BLaER1 treated with 17β-estradiol and CSF1 and Interleukin-3, amounts not matched to agents 10 nM and 100 nM (cell line): ENCODE results near the gene CPLX1.
"Not testable (repeated sequence)": the region's sequence is repeated elsewhere in the genome, so short reads cannot be mapped to it uniquely, and the experiment has no call there.

ENCODE experiments used
- H3K27ac ChIP-seq, 11 experiments: shearing (Covaris generic); formaldehyde crosslinking; 2 replicates each; pipeline ENCODE4 v1.8.1; 2022
- H3K27me3 ChIP-seq, 11 experiments: shearing (Covaris generic); formaldehyde crosslinking; 2 replicates each; pipeline ENCODE4 v1.8.1; 2022
- H3K36me3 ChIP-seq, 11 experiments: shearing (Covaris generic); formaldehyde crosslinking; 2 replicates each; pipeline ENCODE4 v1.8.1; 2022
- H3K4me1 ChIP-seq, 10 experiments: shearing (Covaris generic); formaldehyde crosslinking; 2 replicates each; pipeline ENCODE4 v1.8.1; 2022
- H3K4me2 ChIP-seq, 11 experiments: shearing (Covaris generic); formaldehyde crosslinking; 2 replicates each; pipeline ENCODE4 v1.8.1; 2022
- H3K4me3 ChIP-seq, 10 experiments: shearing (Covaris generic); formaldehyde crosslinking; 2 replicates each; pipeline ENCODE4 v1.8.1; 2022
- H3K9ac ChIP-seq, 11 experiments: shearing (Covaris generic); formaldehyde crosslinking; 2 replicates each; pipeline ENCODE4 v1.8.1; 2022
- H3K9me3 ChIP-seq, 11 experiments: shearing (Covaris generic); formaldehyde crosslinking; replicated peaks in 1 of 11; 2 replicates each; pipeline ENCODE4 v1.8.1; 2022
- H4K20me1 ChIP-seq, 11 experiments: shearing (Covaris generic); formaldehyde crosslinking; 2 replicates each; pipeline ENCODE4 v1.8.1; 2022
- Cebpa-rat ChIP-seq, 11 experiments: shearing (Covaris generic); IDR thresholded peaks; 2 replicates each; pipeline ENCODE4 v1.8.1; 2022

Gene CPLX1

GRCh38 chr4:763191-763810 is 62.6 kb downstream of the CPLX1 start:
- Histone ChIP-seq H3K9me3 (no peaks in the 10 kb centered on the region), H3K9ac (no peak overlapping the region), H3K27ac (0 out of 22 replicates have a peak overlapping the region, but pooled peaks of 1 of the 11 experiments have one; percentile 25), H3K36me3 (peaks cover 83 to 88% (median 86%) of the 10 kb centered on the region in 11 experiments), H3K4me2 (no peak overlapping the region), H3K4me1 (peaks cover 17 to 37% (median 21%) of the 10 kb centered on the region in 10 experiments), H4K20me1 (peaks cover 83 to 89% (median 86%) of the 10 kb centered on the region in 11 experiments), H3K27me3 (no peaks in the 10 kb centered on the region), H3K4me3 (no peak overlapping the region)
- no peak for TF ChIP-seq Cebpa-rat (IDR thresholded peaks at IDR 0.05)

- peaks cover 80 to 88% (median 85%) of the 10 kb centered on the region in 11 experiments for H3K36me3 ChIP-seq
- no peak overlapping the region for H3K9ac ChIP-seq
- no peak for TF ChIP-seq Cebpa-rat (IDR thresholded peaks at IDR 0.05)
- peaks cover 76 to 89% (median 83%) of the 10 kb centered on the region in 11 experiments for H4K20me1 ChIP-seq
- peaks cover 17 to 37% (median 21%) of the 10 kb centered on the region in 10 experiments for H3K4me1 ChIP-seq
- H3K9me3 ChIP-seq, result no peaks in the 10 kb centered on the region
- no peak overlapping the region for H3K4me3 ChIP-seq
- H3K27me3 ChIP-seq, result no peaks in the 10 kb centered on the region
- no peak overlapping the region for H3K4me2 ChIP-seq
- peak overlapping the region in 1 of 11 experiments; percentile 25; a peak in 1 of 22 replicates for H3K27ac ChIP-seq
Measured at GRCh38 chr4:762211-763190, 63.4 kb downstream of the CPLX1 start.

- peaks cover 79 to 88% (median 85%) of the 10 kb centered on the region in 11 experiments for H3K36me3 ChIP-seq
- H3K4me1 ChIP-seq, result peaks cover 17 to 30% (median 21%) of the 10 kb centered on the region in 10 experiments
- no peaks in the 10 kb centered on the region for H3K27me3 ChIP-seq
- H3K9ac ChIP-seq, result no peak overlapping the region
- H3K9me3 ChIP-seq, result no peaks in the 10 kb centered on the region
- H3K27ac ChIP-seq, result no peak overlapping the region
- TF ChIP-seq Cebpa-rat (IDR thresholded peaks at IDR 0.05), result no peak
- H4K20me1 ChIP-seq, result peaks cover 76 to 89% (median 83%) of the 10 kb centered on the region in 11 experiments
- no peak overlapping the region for H3K4me2 ChIP-seq
- H3K4me3 ChIP-seq, result no peak overlapping the region
Measured at GRCh38 chr4:761739-762138, 64.2 kb downstream of the CPLX1 start.

- peaks cover 15 to 23% (median 18%) of the 10 kb centered on the region in 10 experiments for H3K4me1 ChIP-seq
- no peaks in the 10 kb centered on the region for H3K27me3 ChIP-seq
- no peak for TF ChIP-seq Cebpa-rat (IDR thresholded peaks at IDR 0.05)
- no peak overlapping the region for H3K4me2 ChIP-seq
- no peak overlapping the region for H3K4me3 ChIP-seq
- no peaks in the 10 kb centered on the region for H3K9me3 ChIP-seq
- H3K36me3 ChIP-seq, result peaks cover 79 to 88% (median 85%) of the 10 kb centered on the region in 11 experiments
- H3K27ac ChIP-seq, result no peak overlapping the region
- no peak overlapping the region for H3K9ac ChIP-seq
- H4K20me1 ChIP-seq, result peaks cover 76 to 89% (median 83%) of the 10 kb centered on the region in 11 experiments
Measured at GRCh38 chr4:761086-761485, 64.8 kb downstream of the CPLX1 start.

- H3K36me3 ChIP-seq, result peaks cover 79 to 88% (median 85%) of the 10 kb centered on the region in 11 experiments
- no peak overlapping the region for H3K9ac ChIP-seq
- H4K20me1 ChIP-seq, result peaks cover 76 to 89% (median 83%) of the 10 kb centered on the region in 11 experiments
- H3K4me1 ChIP-seq, result peaks cover 11 to 18% (median 14%) of the 10 kb centered on the region in 10 experiments
- H3K27me3 ChIP-seq, result no peaks in the 10 kb centered on the region
- no peak overlapping the region for H3K4me3 ChIP-seq
- H3K27ac ChIP-seq, result no peak overlapping the region
- H3K4me2 ChIP-seq, result no peak overlapping the region
- no peak for TF ChIP-seq Cebpa-rat (IDR thresholded peaks at IDR 0.05)
- H3K9me3 ChIP-seq, result no peaks in the 10 kb centered on the region
Measured at GRCh38 chr4:760616-761015, 65.3 kb downstream of the CPLX1 start.

- H3K36me3 ChIP-seq, result peaks cover 80 to 88% (median 85%) of the 10 kb centered on the region in 11 experiments
- H3K27me3 ChIP-seq, H3K4me3 ChIP-seq, H3K9me3 ChIP-seq, H3K4me2 ChIP-seq: not testable (repeated sequence)
- H4K20me1 ChIP-seq, result peaks cover 76 to 89% (median 83%) of the 10 kb centered on the region in 11 experiments
- peak overlapping the region in 1 of 11 experiments; percentile 41; a peak in 2 of 22 replicates for H3K27ac ChIP-seq
- peaks cover 5 to 10% (median 8%) of the 10 kb centered on the region in 10 experiments for H3K4me1 ChIP-seq
- peak overlapping the region in 2 of 11 experiments; percentile 48 to 53; a peak in 1 of 22 replicates for H3K9ac ChIP-seq
Measured at GRCh38 chr4:759810-760209, 66.1 kb downstream of the CPLX1 start.

GRCh38 chr4:757111-757510 is 68.8 kb downstream of the CPLX1 start:
- no peak overlapping the region for H3K9ac ChIP-seq
- H3K4me1 ChIP-seq, result peaks cover under 1 to 32% (median 26%) of the 10 kb centered on the region in 10 experiments; a peak in 19 of 20 replicates
- no peak overlapping the region for H3K4me3 ChIP-seq
- no peak overlapping the region for H3K27ac ChIP-seq
- TF ChIP-seq Cebpa-rat (IDR thresholded peaks at IDR 0.05), result no peak
- no peaks in the 10 kb centered on the region for H3K27me3 ChIP-seq
- peaks cover 76 to 89% (median 83%) of the 10 kb centered on the region in 11 experiments for H4K20me1 ChIP-seq
- no peaks in the 10 kb centered on the region for H3K9me3 ChIP-seq
- H3K4me2 ChIP-seq, result no peak overlapping the region
- H3K36me3 ChIP-seq, result peaks cover 80 to 88% (median 84%) of the 10 kb centered on the region in 11 experiments

GRCh38 chr4:754221-755120 is 71.5 kb downstream of the CPLX1 start:
- no peak for TF ChIP-seq Cebpa-rat (IDR thresholded peaks at IDR 0.05)
- Histone ChIP-seq H3K27ac (no peak overlapping the region), H3K36me3 (peaks cover 70 to 91% (median 85%) of the 10 kb centered on the region in 11 experiments), H3K27me3 (no peaks in the 10 kb centered on the region), H3K9ac (peak overlapping the region in 4 of 11 experiments; percentile 1 to 29 (median 20); a peak in 5 of 22 replicates), H4K20me1 (peaks cover 80 to 91% (median 87%) of the 10 kb centered on the region in 11 experiments), H3K4me3 (no peak overlapping the region), H3K9me3 (no peaks in the 10 kb centered on the region), H3K4me1 (peaks cover 27 to 58% (median 53%) of the 10 kb centered on the region in 10 experiments), H3K4me2 (peak overlapping the region in 7 of 11 experiments; percentile 37 to 67 (median 47); a peak in 14 of 22 replicates)

GRCh38 chr4:753186-753585 is 72.7 kb downstream of the CPLX1 start:
- H3K9ac ChIP-seq, result peak overlapping the region in 2 of 11 experiments; percentile 62 to 67; a peak in 4 of 22 replicates
- not testable (repeated sequence) for H3K27me3 ChIP-seq, H3K9me3 ChIP-seq, H3K4me3 ChIP-seq
- peak overlapping the region in 3 of 11 experiments; percentile 36 to 68 (median 65); a peak in 4 of 22 replicates for H3K27ac ChIP-seq
- peak overlapping the region in 6 of 11 experiments; percentile 71 to 89 (median 84); a peak in 9 of 22 replicates for H3K4me2 ChIP-seq
- H3K4me1 ChIP-seq, result peaks cover 28 to 64% (median 57%) of the 10 kb centered on the region in 10 experiments
- H4K20me1 ChIP-seq, result peaks cover 92 to 100% (median 99%) of the 10 kb centered on the region in 11 experiments
- H3K36me3 ChIP-seq, result peaks cover 82 to 100% (median 95%) of the 10 kb centered on the region in 11 experiments
